Stomach (tissue), 9 donors: ENCODE measurements around the gene CLIC3. TPM values are rescaled to one million over a fixed set of nuclear protein-coding genes. Genes with fewer than 3 reads are reported as not detected.

ENCODE experiments used
- DNase-seq, 2 donors: peaks; one replicate each; pipeline versions ENCODE4 v3.0.0 to v3.0.0-alpha.2; 2013 to 2019
- H3K27ac ChIP-seq, 5 donors: fragments of 200-600 bp in 4 of 5; sonication (generic) in 4 of 5; one replicate each; pipeline ENCODE4 v1.5.1; 2013 to 2019; ENCODE audit warnings: mild to moderate bottlenecking in 1 of 5, moderate library complexity in 1 of 5
- H3K27me3 ChIP-seq, 3 donors: fragments of 200-600 bp; sonication (generic); one replicate each; pipeline ENCODE4 v1.5.1; 2017 to 2019; ENCODE audit warnings: mixed run types in 1 of 3
- H3K36me3 ChIP-seq, 4 donors: fragments of 200-600 bp; sonication (generic); 1 replicate in 3 of 4; 2 replicates in 1 of 4; pipeline ENCODE4 v1.5.1; 2016 to 2019
- H3K4me1 ChIP-seq, 4 donors: fragments of 200-600 bp; sonication (generic); one replicate each; pipeline ENCODE4 v1.5.1; 2016 to 2019
- H3K4me3 ChIP-seq, 4 donors: fragments of 200-600 bp; sonication (generic) in 3 of 4; one replicate each; pipeline ENCODE4 v1.5.1; 2016 to 2019; ENCODE audit warnings: mild to moderate bottlenecking in 1 of 4
- H3K9me3 ChIP-seq, 4 donors: fragments of 200-600 bp; sonication (generic); one replicate each; pipeline ENCODE4 v1.5.1; 2016 to 2019
- CTCF ChIP-seq, 7 experiments: fragments of 450-650 bp in 4 of 7; fragments of 200-600 bp in 3 of 7; sonication (generic) in 3 of 7; IDR thresholded peaks; one replicate each; pipeline ENCODE4 v1.5.1; 2016 to 2019; ENCODE audit warnings: antibody characterized with exemption in 7 of 7, control low read depth in 2 of 7, mild to moderate bottlenecking in 1 of 7
- EP300 ChIP-seq: sonication (generic); formaldehyde crosslinking; IDR thresholded peaks from one replicate; pipeline ENCODE4 v1.6.1; 2017; ENCODE audit warnings: antibody characterized with exemption
- POLR2A ChIP-seq, 4 donors: fragments of 450-650 bp; IDR thresholded peaks; one replicate each; pipeline ENCODE4 v1.6.1; 2016; ENCODE audit warnings: antibody characterized with exemption in 4 of 4, control low read depth in 2 of 4, mild to moderate bottlenecking in 1 of 4, moderate library complexity in 1 of 4
- POLR2AphosphoS5 ChIP-seq, 3 donors: sonication (generic); formaldehyde crosslinking; IDR thresholded peaks; one replicate each; pipeline ENCODE4 v1.6.1; 2016; ENCODE audit warnings: antibody characterized with exemption in 3 of 3
- WGBS, 5 donors: extraction: QIAGEN DNeasy Blood & Tissue Kit in 3 of 5; methylation state at CpG; one replicate each; pipeline versions ENCODE4 v1.1.5 to v1.1.7; 2013 to 2018; 5-methylcytosine and 5-hydroxymethylcytosine counted together
- intact Hi-C: fragments of 100-400 bp; cut with DNase I; formaldehyde crosslinking; loops from one replicate; pipeline ENCODE4 v1.15.1; 2023; ENCODE audit warnings: low total_unique reads
- polyA plus RNA-seq, 3 donors: library from polyadenylated mRNA; stranded (reverse); fragments of 200-250 nt; gene quantifications; one replicate each; pipeline ENCODE4 v1.2.3, GENCODE V29; 2013
- total RNA-seq, 5 donors: library from RNA; depleted of rRNA; stranded (reverse); fragments of >200 nt; gene quantifications; one replicate each; pipeline versions ENCODE4 v1.1.0 to v1.2.3, GENCODE V29; 2014 to 2016
- donor health status: healthy with polysubstance abuse.
- donor health status: Bipolar disorder and iron deficiency.
- donor health status: healthy.

The CLIC3 gene
- total and polyA plus RNA-seq, 8 donors: 3.3 to 70.9 (median 9.7) TPM; not detected in 4

- Histone ChIP-seq H3K27me3 (peaks cover 6 to 59% (median 42%) of the 10 kb centered on the region in 3 donors), H3K27ac (peak overlapping the region; percentile 66 to 84 (median 79)), H3K4me3 (peak overlapping the region; percentile 58 to 78 (median 66)), H3K4me1 (peaks cover 39 to 58% (median 53%) of the 10 kb centered on the region in 4 donors), H3K9me3 (no peaks in the 10 kb centered on the region), H3K36me3 (peaks cover 17 to 30% (median 22%) of the 10 kb centered on the region in 4 donors)
- DNase-seq: no peak
- intact Hi-C loops: no loop called here
- 25 to 52% (median 37%) methylated on average over 4 to 12 of the region's 12 CpGs for WGBS, 5 donors
- no peak for TF ChIP-seq POLR2A (IDR thresholded peaks at IDR 0.05)
- TF ChIP-seq POLR2AphosphoS5 (IDR thresholded peaks at IDR 0.05): no peak
- TF ChIP-seq EP300: no peak
- TF ChIP-seq CTCF (IDR thresholded peaks at IDR 0.05): no peak
Measured at GRCh38 chr9:137044037-137044436, 47.7 kb upstream of the CLIC3 start.

GRCh38 chr9:137042751-137043727, 46.7 kb upstream of the CLIC3 start:
- Histone ChIP-seq H3K36me3 (peaks cover 17 to 40% (median 32%) of the 10 kb centered on the region in 4 donors), H3K4me1 (peaks cover 34 to 51% (median 47%) of the 10 kb centered on the region in 4 donors), H3K27me3 (peaks cover 0 to 49% (median 32%) of the 10 kb centered on the region in 3 donors), H3K27ac (peak overlapping the region; percentile 66 to 84 (median 79)), H3K9me3 (no peaks in the 10 kb centered on the region), H3K4me3 (peak overlapping the region; percentile 58 to 78 (median 66))
- peak; percentile 24 to 60 (median 55) for TF ChIP-seq POLR2AphosphoS5 (IDR thresholded peaks at IDR 0.05)
- no peak for TF ChIP-seq POLR2A (IDR thresholded peaks at IDR 0.05)
- no peak for TF ChIP-seq CTCF (IDR thresholded peaks at IDR 0.05)
- intact Hi-C loops: no loop called here
- 35 to 58% (median 52%) methylated on average over 14 to 36 of the region's 36 CpGs for WGBS, 5 donors
- DNase-seq: peak; percentile 63 to 79

GRCh38 chr9:137041124-137041523, 44.8 kb upstream of the CLIC3 start:
- peak overlapping the region in 2 of 5 donors; percentile 50 to 84 for H3K27ac ChIP-seq

More at GRCh38 chr9:137041124-137041523, 44.8 kb upstream of the CLIC3 start:
- Histone ChIP-seq H3K36me3 (peaks cover 17 to 50% (median 39%) of the 10 kb centered on the region in 4 donors), H3K27me3 (peaks cover 0 to 30% (median 15%) of the 10 kb centered on the region in 3 donors), H3K4me3 (peak overlapping the region in 1 of 4 donors; percentile 7), H3K4me1 (peaks cover 26 to 42% (median 37%) of the 10 kb centered on the region in 4 donors), H3K9me3 (no peaks in the 10 kb centered on the region)
- TF ChIP-seq POLR2A (IDR thresholded peaks at IDR 0.05) (no peak), EP300 (no peak), POLR2AphosphoS5 (IDR thresholded peaks at IDR 0.05) (no peak), CTCF (IDR thresholded peaks at IDR 0.05) (no peak)
- intact Hi-C loops: no loop called here
- WGBS, 5 donors: 58 to 68% (median 68%) methylated on average over 10 to 16 of the region's 16 CpGs
- DNase-seq: no peak
